Colonic mucosa (tissue), 4 donors: ENCODE measurements around the gene RNASE13. TPM values are rescaled to one million over a fixed set of nuclear protein-coding genes. Genes with fewer than 3 reads are reported as not detected.

Experiments
- DNase-seq: peaks from one replicate; pipeline ENCODE4 v3.0.0-alpha.2; 2020
- H3K27ac ChIP-seq: fragments of 200-600 bp; one replicate; pipeline ENCODE4 v1.8.0; 2021
- H3K27me3 ChIP-seq: fragments of 200-600 bp; one replicate; pipeline ENCODE4 v1.8.0; 2021
- H3K36me3 ChIP-seq: fragments of 200-600 bp; one replicate; pipeline ENCODE4 v1.8.0; 2021
- H3K4me1 ChIP-seq: fragments of 200-600 bp; one replicate; pipeline ENCODE4 v1.8.0; 2021; ENCODE audit warnings: mild to moderate bottlenecking
- H3K4me3 ChIP-seq: fragments of 200-600 bp; one replicate; pipeline ENCODE4 v1.8.0; 2021
- H3K9ac ChIP-seq, 2 donors: one replicate each; pipeline ENCODE4 v1.7.0; 2013; ENCODE audit warnings: control low read depth in 2 of 2, low read depth in 2 of 2, low read length in 2 of 2
- H3K9me3 ChIP-seq: fragments of 200-600 bp; one replicate; pipeline ENCODE4 v1.8.0; 2021
- intact Hi-C: fragments of 100-400 bp; cut with DNase I; formaldehyde crosslinking; loops from one replicate; pipeline ENCODE4 v1.14.1; 2022
- total RNA-seq, 2 donors: library from RNA; stranded (reverse); fragmentation: NEBNext Ultra II Directional in 1 of 2; extraction: Animal tissue kit (Norgen Biotek cat#: 25700) in 1 of 2; gene quantifications; one replicate each; pipeline ENCODE4 v1.2.1, GENCODE V29; 2021
- TF ChIP-seq, protein P1 (sequence below): fragments of 200-600 bp; IDR thresholded peaks from one replicate; pipeline ENCODE4 v1.8.0; 2022; ENCODE audit warnings: antibody characterized with exemption, mild to moderate bottlenecking
- donor health status: healthy.
- donor health status: DM: no; HTN: no; CAD: no.
- donor health status: DM: no; HTN: no; CAD: no.

The RNASE13 gene
- total RNA-seq, 2 donors from 2014 or later: not detected

DNA sequence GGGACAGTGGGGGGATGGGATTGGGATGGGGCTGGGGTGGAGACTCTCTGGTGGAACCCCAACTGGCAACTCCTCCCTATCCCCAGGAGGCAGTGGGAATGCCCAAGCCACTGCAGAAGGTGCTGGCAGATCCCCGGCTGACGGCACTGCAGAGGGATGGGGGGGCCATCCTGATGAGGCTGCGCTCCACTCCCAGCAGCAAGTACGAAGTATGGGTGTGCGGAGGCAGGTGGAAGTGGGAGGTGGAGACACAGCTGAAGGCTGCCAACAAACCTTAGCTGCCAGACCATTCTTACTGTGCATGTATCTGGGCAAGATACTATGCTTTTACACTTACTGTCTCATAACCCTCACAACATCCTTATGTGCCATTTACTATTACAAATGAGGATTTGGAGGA lies 43.7 kb upstream of the RNASE13 start:
- Histone ChIP-seq H3K27ac (no peak overlapping the region), H3K9ac (no peak overlapping the region), H3K4me1 (no peaks in the 10 kb centered on the region), H3K4me3 (no peak overlapping the region), H3K27me3 (no peaks in the 10 kb centered on the region), H3K9me3 (no peaks in the 10 kb centered on the region), H3K36me3 (peaks cover 37% of the 10 kb centered on the region)
- intact Hi-C loops: no loop called here
- DNase-seq: no peak
- TF ChIP-seq, protein P1, sequence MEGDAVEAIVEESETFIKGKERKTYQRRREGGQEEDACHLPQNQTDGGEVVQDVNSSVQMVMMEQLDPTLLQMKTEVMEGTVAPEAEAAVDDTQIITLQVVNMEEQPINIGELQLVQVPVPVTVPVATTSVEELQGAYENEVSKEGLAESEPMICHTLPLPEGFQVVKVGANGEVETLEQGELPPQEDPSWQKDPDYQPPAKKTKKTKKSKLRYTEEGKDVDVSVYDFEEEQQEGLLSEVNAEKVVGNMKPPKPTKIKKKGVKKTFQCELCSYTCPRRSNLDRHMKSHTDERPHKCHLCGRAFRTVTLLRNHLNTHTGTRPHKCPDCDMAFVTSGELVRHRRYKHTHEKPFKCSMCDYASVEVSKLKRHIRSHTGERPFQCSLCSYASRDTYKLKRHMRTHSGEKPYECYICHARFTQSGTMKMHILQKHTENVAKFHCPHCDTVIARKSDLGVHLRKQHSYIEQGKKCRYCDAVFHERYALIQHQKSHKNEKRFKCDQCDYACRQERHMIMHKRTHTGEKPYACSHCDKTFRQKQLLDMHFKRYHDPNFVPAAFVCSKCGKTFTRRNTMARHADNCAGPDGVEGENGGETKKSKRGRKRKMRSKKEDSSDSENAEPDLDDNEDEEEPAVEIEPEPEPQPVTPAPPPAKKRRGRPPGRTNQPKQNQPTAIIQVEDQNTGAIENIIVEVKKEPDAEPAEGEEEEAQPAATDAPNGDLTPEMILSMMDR: no peak

DNA sequence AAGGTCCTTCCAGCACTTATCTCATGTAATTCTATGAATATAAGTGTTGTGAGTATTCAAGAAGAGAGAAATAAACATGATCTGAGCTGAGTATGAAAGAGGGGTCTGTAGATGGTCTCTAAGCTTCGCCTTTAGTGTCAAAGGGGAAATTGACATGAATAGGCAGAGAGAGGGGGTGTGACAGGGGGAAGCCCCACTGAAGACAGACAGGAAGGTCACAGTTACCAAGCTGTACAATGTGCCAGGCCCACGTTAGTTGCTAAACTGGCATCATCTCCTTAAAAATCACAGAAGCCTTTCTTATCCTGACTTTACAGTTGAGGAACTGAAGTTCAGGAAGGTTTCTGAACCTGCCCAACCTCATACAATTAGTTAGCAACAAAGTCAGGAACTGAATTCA lies 43.1 kb upstream of the RNASE13 start:
- Histone ChIP-seq H3K9ac (no peak overlapping the region), H3K36me3 (peaks cover 37% of the 10 kb centered on the region), H3K4me3 (no peak overlapping the region), H3K27ac (no peak overlapping the region), H3K27me3 (no peaks in the 10 kb centered on the region), H3K9me3 (no peaks in the 10 kb centered on the region), H3K4me1 (peaks cover 3% of the 10 kb centered on the region)
- intact Hi-C loops: no loop called here
- no peak for DNase-seq
- TF ChIP-seq, protein P1: no peak

DNA sequence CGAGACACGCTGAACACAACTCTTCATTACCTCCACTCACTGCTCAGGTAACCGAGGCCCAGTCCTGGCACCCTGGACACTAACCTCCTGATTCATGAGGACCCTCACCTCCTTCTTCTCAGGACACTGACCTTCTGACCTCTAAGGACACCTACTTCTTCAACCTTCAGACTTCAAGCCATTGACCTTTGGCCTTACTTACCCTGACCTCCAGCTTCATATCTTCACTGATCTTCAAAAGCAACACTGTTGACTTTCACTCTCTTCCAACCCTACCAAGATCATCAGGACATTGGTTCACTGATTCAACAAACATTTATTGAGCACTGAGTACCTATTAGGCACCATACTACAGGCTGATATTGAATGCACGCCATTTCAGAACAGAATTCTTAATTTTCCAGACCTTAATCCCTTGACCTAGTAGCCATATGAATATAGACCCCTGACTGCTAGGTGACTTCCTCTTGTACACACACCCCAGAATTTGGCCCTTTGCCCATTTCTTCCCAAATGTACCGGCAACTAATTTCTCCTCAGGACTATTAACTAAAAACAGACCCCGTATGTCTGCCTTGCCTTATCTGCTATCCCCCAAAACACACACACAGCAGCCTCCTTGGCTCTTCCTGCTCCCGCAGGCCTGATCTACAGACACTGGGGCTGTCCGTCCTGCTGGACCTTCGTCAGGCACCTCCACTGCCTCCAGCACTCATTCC lies 41.3 kb upstream of the RNASE13 start:
- Histone ChIP-seq H3K9ac (no peak overlapping the region), H3K27ac (no peak overlapping the region), H3K4me1 (peaks cover 7% of the 10 kb centered on the region), H3K36me3 (peaks cover 29% of the 10 kb centered on the region), H3K4me3 (no peak overlapping the region), H3K9me3 (no peaks in the 10 kb centered on the region), H3K27me3 (no peaks in the 10 kb centered on the region)
- no peak for DNase-seq
- TF ChIP-seq, protein P1: no peak
- intact Hi-C loops: no loop called here

GRCh38 chr14:21074398-21075272 lies 40.0 kb upstream of the RNASE13 start:
- no peak for DNase-seq
- H3K27me3 ChIP-seq: no peaks in the 10 kb centered on the region
- H3K36me3 ChIP-seq: peaks cover 24% of the 10 kb centered on the region
- H3K9me3 ChIP-seq: no peaks in the 10 kb centered on the region
- TF ChIP-seq, protein P1: no peak
- H3K4me3 ChIP-seq: no peak overlapping the region
- H3K27ac ChIP-seq: no peak overlapping the region
- peaks cover 7% of the 10 kb centered on the region for H3K4me1 ChIP-seq
- intact Hi-C loops: no loop called here
- no peak overlapping the region for H3K9ac ChIP-seq

DNA sequence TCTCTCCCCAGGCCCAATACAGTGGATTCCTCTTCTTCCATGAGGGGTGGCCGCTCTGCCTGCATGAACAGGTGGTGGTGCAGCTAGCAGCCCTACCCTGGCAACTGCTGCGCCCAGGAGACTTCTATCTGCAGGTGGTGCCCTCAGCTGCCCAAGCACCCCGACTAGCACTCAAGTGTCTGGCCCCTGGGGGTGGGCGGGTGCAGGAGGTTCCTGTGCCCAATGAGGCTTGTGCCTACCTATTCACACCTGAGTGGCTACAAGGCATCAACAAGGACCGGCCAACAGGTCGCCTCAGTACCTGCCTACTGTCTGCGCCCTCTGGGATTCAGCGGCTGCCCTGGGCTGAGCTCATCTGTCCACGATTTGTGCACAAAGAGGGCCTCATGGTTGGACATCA lies 39.3 kb upstream of the RNASE13 start:
- Histone ChIP-seq H3K4me3 (no peak overlapping the region), H3K27me3 (no peaks in the 10 kb centered on the region), H3K36me3 (peaks cover 17% of the 10 kb centered on the region), H3K9me3 (no peaks in the 10 kb centered on the region), H3K9ac (no peak overlapping the region), H3K27ac (no peak overlapping the region), H3K4me1 (peaks cover 11% of the 10 kb centered on the region)
- no peak for DNase-seq
- intact Hi-C loops: no loop called here
- TF ChIP-seq, protein P1: no peak
